Activated CD8-positive, alpha-beta T cell treated with anti-CD3 and anti-CD28 coated beads, Interleukin-2, amount 10 ng/mL, durations not matched to agents 7 days and 5 days (primary cell): ENCODE measurements around the gene RACK1. TPM values are rescaled to one million over a fixed set of nuclear protein-coding genes. Genes with fewer than 3 reads are reported as not detected.
"Not testable (repeated sequence)": the region's sequence is repeated elsewhere in the genome, so short reads cannot be mapped to it uniquely, and the experiment has no call there.

ENCODE experiments used
- ATAC-seq: fragments of 150-1000 bp; cut with Tn5 transposase; one replicate; pipeline ENCODE4 v1.10.0; 2021; ENCODE audit warnings: moderate library complexity
- CTCF ChIA-PET: fragments of 350-600 bp; sonication (Branson Sonifier 250); formaldehyde crosslinking; loops from one replicate; lab custom pipeline; 2021; ENCODE audit warnings: antibody characterized with exemption; lab: Charles Lee
- POLR2A ChIA-PET: fragments of 350-600 bp; sonication (Branson Sonifier 250); formaldehyde crosslinking; loops from one replicate; lab custom pipeline; 2021; ENCODE audit warnings: antibody characterized with exemption; lab: Charles Lee
- DNase-seq: peaks from one replicate; pipeline ENCODE4 v3.0.0-alpha.2; 2020
- H3K27ac Mint-ChIP-seq: one replicate; pipeline ENCODE4 v1.8.0; 2021; ENCODE audit warnings: mild to moderate bottlenecking, mixed read lengths
- H3K27me3 Mint-ChIP-seq: one replicate; pipeline ENCODE4 v1.8.0; 2021; ENCODE audit warnings: low read depth, mixed read lengths
- H3K36me3 Mint-ChIP-seq: one replicate; pipeline ENCODE4 v1.8.0; 2021; ENCODE audit warnings: low read depth, mixed read lengths
- H3K4me1 Mint-ChIP-seq: one replicate; pipeline ENCODE4 v1.8.0; 2021; ENCODE audit warnings: low read depth, mixed read lengths
- H3K4me3 Mint-ChIP-seq: one replicate; pipeline ENCODE4 v1.8.0; 2021; ENCODE audit warnings: mild to moderate bottlenecking, mixed read lengths
- H3K9me3 Mint-ChIP-seq: one replicate; pipeline ENCODE4 v1.8.0; 2022; ENCODE audit warnings: mixed read lengths; ENCODE audit not compliant: insufficient read depth
- total RNA-seq, 2 experiments: library from RNA; stranded (reverse); gene quantifications; one replicate each; pipeline ENCODE4 v1.2.3, GENCODE V29; 2021

The RACK1 gene
- total RNA-seq, 2 experiments from 2014 or later = 1,796 to 1,942 TPM

DNA sequence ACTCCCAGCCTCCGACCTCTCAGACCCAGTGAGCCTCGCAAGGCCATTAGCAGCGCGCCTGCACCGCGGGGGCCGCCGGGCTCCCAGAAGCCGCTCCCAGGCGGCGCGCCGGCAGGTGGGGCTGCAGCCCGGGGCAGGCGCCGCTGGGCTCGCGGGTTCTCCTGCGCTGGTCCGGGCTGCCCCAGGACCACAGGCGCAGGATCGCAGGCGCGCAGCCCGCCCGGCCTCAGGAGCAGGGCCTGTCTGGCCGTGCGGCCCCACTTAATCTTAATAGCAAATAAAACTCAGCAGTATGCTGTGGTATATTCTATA lies 29.7 kb upstream of the RACK1 start:
- ATAC-seq, CTCF ChIA-PET, H3K9me3 Mint-ChIP-seq, DNase-seq, H3K4me1 Mint-ChIP-seq, H3K27ac Mint-ChIP-seq, H3K27me3 Mint-ChIP-seq, H3K36me3 Mint-ChIP-seq, H3K4me3 Mint-ChIP-seq: not testable (repeated sequence)
- POLR2A ChIA-PET = interaction anchor here (0.7 kb wide), 1 partner anchor 443 kb away, joined by 3 read pairs; no protein-coding TSS in a partner anchor

GRCh38 chr5:181271081-181271480 lies 27.4 kb upstream of the RACK1 start:
- POLR2A ChIA-PET = no interaction called here
- H3K27ac Mint-ChIP-seq = no peak overlapping the region
- H3K36me3 Mint-ChIP-seq = no peaks in the 10 kb centered on the region
- H3K27me3 Mint-ChIP-seq = no peaks in the 10 kb centered on the region
- CTCF ChIA-PET = no interaction called here
- no peak overlapping the region for H3K4me3 Mint-ChIP-seq
- H3K4me1 Mint-ChIP-seq = no peaks in the 10 kb centered on the region
- ATAC-seq (no peak), DNase-seq (no peak)
- H3K9me3 Mint-ChIP-seq = no peaks in the 10 kb centered on the region

DNA sequence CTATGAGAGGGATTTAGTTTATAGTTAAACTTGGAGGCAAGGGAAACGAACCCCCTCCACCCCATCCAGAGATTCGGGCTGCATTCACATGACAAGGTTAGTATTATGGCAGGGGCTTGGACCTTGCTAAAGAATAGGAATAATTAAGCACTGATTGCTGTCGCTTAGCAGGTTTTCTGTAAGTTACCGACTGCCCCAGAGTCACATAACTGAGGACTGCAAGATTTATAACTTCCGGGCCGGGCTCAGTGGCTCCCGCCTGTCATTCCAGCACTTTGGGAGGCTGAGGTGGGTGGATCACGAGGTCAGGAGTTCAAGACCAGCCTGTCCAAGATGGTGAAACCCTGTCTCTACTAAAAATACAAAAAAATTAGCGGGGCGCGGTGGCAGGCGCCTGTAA lies 24.2 kb upstream of the RACK1 start:
- H3K27ac Mint-ChIP-seq, H3K36me3 Mint-ChIP-seq, H3K4me1 Mint-ChIP-seq, ATAC-seq, CTCF ChIA-PET, POLR2A ChIA-PET, H3K4me3 Mint-ChIP-seq, H3K9me3 Mint-ChIP-seq, DNase-seq, H3K27me3 Mint-ChIP-seq: not testable (repeated sequence)

- H3K27ac Mint-ChIP-seq, DNase-seq, CTCF ChIA-PET, H3K36me3 Mint-ChIP-seq, POLR2A ChIA-PET, H3K27me3 Mint-ChIP-seq, H3K4me1 Mint-ChIP-seq, H3K4me3 Mint-ChIP-seq, H3K9me3 Mint-ChIP-seq, ATAC-seq: not testable (repeated sequence)
Observed at GRCh38 chr5:181267291-181267904, 23.7 kb upstream of the RACK1 start.

DNA sequence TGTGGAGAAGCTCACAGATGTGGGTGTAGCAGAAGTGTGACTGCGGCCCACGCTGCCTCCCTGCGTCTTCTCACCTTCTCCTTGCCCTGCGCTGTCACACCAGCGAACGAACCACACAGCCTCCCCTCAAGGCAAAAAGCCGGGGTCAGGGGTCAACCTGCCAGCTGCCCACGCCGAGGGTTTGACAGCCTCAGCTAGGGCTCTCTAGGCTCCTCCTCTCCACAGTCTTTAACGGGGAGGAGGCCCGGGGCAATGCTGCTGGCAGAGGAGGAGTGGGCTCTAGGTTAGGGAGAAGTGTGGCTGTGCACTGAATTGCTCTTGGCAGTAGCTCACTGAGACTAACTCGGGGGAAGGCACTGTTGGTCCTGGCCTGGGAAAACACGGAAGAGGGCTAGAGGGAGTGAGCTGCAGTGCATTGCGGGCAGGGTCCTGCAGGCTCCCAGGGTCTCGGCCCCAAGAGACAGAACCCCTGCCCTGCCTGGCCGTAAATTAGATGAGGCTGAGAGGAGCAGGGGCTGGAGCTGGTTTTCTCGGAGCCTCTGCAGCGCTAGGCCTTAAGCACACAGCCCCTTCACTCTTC lies 21.5 kb upstream of the RACK1 start:
- peaks cover 2% of the 10 kb centered on the region for H3K4me1 Mint-ChIP-seq
- ChIA-PET POLR2A (no interaction called here), CTCF (no interaction called here)

DNA sequence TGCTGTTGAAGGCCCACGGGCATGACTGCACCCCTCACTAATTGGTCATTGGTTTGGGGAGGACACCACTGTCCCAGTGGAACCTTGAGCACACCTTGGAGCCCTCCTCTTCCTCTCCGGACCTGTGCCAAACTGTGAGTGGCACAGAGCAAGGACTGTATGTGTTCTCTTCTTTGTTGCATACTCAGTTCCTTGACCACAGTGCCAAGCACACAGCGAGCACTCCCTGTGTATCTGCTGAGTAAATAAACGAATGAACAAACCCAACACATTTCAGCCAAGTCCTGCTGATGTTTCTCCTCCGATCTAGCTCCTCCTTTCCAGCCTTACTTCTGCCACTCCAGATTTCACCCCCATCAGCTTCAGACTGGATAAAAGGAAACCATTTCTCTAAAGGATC lies 19.9 kb upstream of the RACK1 start:
- Mint-ChIP-seq H3K4me1 (peaks cover 13% of the 10 kb centered on the region), H3K4me3 (no peak overlapping the region), H3K36me3 (peaks cover 18% of the 10 kb centered on the region), H3K9me3 (no peaks in the 10 kb centered on the region), H3K27ac (peak overlapping the region; percentile 35), H3K27me3 (no peaks in the 10 kb centered on the region)
- ChIA-PET CTCF (no interaction called here), POLR2A (interaction anchor here (3.3 to 5.0 kb wide), 2 partner anchors 17 to 79 kb away, joined by 12 to 86 read pairs; partner anchors contain the start of gene RACK1)
- DNase-seq (no peak), ATAC-seq (no peak)

More for the DNA sequence above, 21.5 kb upstream of the RACK1 start:
- peaks cover 11% of the 10 kb centered on the region for H3K36me3 Mint-ChIP-seq
- H3K27ac Mint-ChIP-seq = no peak overlapping the region
- no peak for ATAC-seq
- H3K27me3 Mint-ChIP-seq = no peaks in the 10 kb centered on the region
- H3K9me3 Mint-ChIP-seq = no peaks in the 10 kb centered on the region
- no peak overlapping the region for H3K4me3 Mint-ChIP-seq
- peak; percentile 17 for DNase-seq

DNA sequence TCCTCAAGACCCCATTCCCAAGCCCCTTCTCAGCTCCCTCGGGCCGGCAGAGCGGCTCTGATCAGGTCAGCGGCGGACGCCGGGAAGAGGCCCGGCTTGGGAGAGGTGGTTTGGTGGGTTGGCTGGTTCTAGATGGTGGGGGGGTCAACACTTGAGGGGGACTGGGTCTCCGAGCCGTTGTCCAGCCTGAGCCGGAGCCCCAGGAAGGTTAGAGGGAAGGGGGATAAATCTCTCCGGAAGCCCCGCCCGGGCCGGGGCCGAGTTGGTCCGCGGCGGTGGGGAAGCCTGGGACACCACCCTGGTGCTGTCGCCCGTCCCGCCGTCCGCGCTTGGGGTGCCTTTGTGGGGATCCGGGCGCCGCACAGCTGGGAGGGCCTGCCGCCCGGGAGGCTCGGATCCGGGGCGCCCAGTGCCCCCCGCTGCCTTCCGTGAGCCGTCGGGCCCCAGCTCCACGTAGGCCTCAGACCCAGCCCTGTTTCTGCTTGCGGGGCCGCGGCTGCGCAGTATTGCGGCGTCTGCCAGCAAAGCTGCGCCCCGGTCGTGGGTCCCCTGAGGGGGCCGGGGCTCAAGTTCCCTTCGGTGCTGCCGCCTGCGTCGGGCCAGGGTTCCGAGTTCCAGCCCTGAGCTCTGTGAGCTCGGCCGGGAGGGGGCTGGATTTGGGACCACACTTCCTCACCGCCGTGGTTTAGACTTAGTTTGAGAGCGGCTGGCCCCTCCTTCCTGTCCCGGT lies 17.8 kb upstream of the RACK1 start:
- Mint-ChIP-seq H3K27me3 (no peaks in the 10 kb centered on the region), H3K36me3 (peaks cover 35% of the 10 kb centered on the region), H3K9me3 (no peaks in the 10 kb centered on the region), H3K27ac (peak overlapping the region; percentile 96), H3K4me1 (peaks cover 28% of the 10 kb centered on the region), H3K4me3 (peak overlapping the region; percentile 93)
- POLR2A ChIA-PET = interaction anchor here (0.6 to 5.0 kb wide), 18 partner anchors 10 to 458 kb away, joined by 3 to 86 read pairs (median 8); partner anchors contain the start of genes RACK1, TRIM41 and TRIM7
- CTCF ChIA-PET = interaction anchor here (0.8 to 2.6 kb wide), 6 partner anchors 11 to 77 kb away, joined by 3 to 16 read pairs (median 4); no protein-coding TSS in a partner anchor
- peak; percentile 83 for DNase-seq
- peak; percentile 63 for ATAC-seq

DNA sequence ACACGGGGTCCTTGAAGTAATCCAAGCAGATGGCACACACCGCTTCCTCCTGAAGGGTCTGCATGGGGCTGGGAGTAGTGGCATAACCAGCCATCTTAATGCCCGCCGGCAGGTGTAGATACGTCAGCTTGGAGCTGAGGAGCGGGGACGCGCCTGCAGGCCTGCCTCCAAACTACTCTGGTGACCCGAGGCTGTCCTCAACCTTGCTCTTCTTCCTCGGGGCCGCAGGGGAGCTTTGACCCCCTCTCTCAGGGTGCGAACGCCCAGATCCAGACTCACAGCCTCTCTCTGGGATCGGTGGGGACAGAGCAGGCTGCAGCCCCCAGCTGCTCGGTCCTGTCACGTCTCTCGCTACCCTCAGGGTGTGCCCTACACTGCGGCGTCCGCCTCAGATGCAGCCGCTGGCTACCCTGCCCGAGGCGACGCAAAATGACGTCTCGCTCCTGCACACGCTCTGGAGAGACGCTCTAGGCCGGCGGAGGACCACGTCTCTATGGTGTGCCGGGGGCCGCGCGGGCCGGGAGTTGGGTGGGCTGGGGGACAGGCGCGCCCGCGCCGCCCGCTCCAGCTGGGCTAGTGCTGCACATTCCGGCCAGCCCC lies 17.1 kb upstream of the RACK1 start, which contains the start of gene TRIM52:
TSS of gene TRIM52 (minus strand) at position 424 of the 600 bp plus-strand sequence. CDS start at position 94, 330 bp downstream.
- ChIA-PET POLR2A (interaction anchor here (0.8 to 5.0 kb wide), 17 partner anchors 9 to 458 kb away, joined by 3 to 86 read pairs (median 10); partner anchors contain the start of genes RACK1, TRIM41 and TRIM7), CTCF (interaction anchor here (0.8 to 2.6 kb wide), 6 partner anchors 10 to 76 kb away, joined by 3 to 16 read pairs (median 6); partner anchors contain the start of gene RACK1)
- Mint-ChIP-seq H3K36me3 (peaks cover 40% of the 10 kb centered on the region), H3K9me3 (no peaks in the 10 kb centered on the region), H3K27me3 (no peaks in the 10 kb centered on the region), H3K4me3 (peak within 1 kb of the TSS; percentile 93), H3K27ac (peak within 1 kb of the TSS; percentile 96), H3K4me1 (peaks cover 33% of the 10 kb centered on the region)
- ATAC-seq (peak; percentile 87), DNase-seq (peak; percentile 94)

- Mint-ChIP-seq H3K9me3 (no peaks in the 10 kb centered on the region), H3K4me3 (peak overlapping the region; percentile 93), H3K27ac (peak overlapping the region; percentile 96), H3K4me1 (peaks cover 40% of the 10 kb centered on the region), H3K27me3 (no peaks in the 10 kb centered on the region), H3K36me3 (peaks cover 47% of the 10 kb centered on the region)
- ATAC-seq (no peak), DNase-seq (no peak)
- ChIA-PET CTCF (interaction anchor here (0.6 to 2.6 kb wide), 6 partner anchors 10 to 75 kb away, joined by 3 to 16 read pairs (median 6); partner anchors contain the start of gene RACK1), POLR2A (interaction anchor here (0.8 to 5.0 kb wide), 15 partner anchors 9 to 450 kb away, joined by 3 to 86 read pairs (median 12); partner anchors contain the start of genes RACK1, TRIM41 and TRIM7)
Observed at GRCh38 chr5:181259974-181260719, 16.4 kb upstream of the RACK1 start.

- Mint-ChIP-seq H3K27ac (peak overlapping the region; percentile 96), H3K4me1 (peaks cover 47% of the 10 kb centered on the region), H3K4me3 (peak overlapping the region; percentile 93), H3K36me3 (peaks cover 53% of the 10 kb centered on the region), H3K9me3 (no peaks in the 10 kb centered on the region), H3K27me3 (no peaks in the 10 kb centered on the region)
- no peak for DNase-seq
- ATAC-seq = no peak
- ChIA-PET POLR2A (interaction anchor here (1.5 to 5.0 kb wide), 4 partner anchors 8 to 39 kb away, joined by 4 to 86 read pairs (median 38); partner anchors contain the start of genes RACK1 and TRIM41), CTCF (interaction anchor here (0.6 to 2.6 kb wide), 3 partner anchors 9 to 17 kb away, joined by 3 to 16 read pairs (median 9); partner anchors contain the start of gene RACK1)
Observed at GRCh38 chr5:181259283-181259682, 15.6 kb upstream of the RACK1 start.
